Neural cell (in vitro differentiated cells): Measurements from ENCODE around the gene ZNF709. TPM values are rescaled to one million over a fixed set of nuclear protein-coding genes. Genes with fewer than 3 reads are reported as not detected.
A peak's percentile ranks its signal among the peaks of the same experiment; 100 is the strongest.

Experiments
- H2AFZ ChIP-seq: fragments of 200-600, 300-800 bp; sonication (generic), shearing (Covaris generic); 2 replicates; pipeline ENCODE4 v1.6.0; 2014; ENCODE audit warnings: low read depth, mild to moderate bottlenecking, antibody characterized with exemption, low read length, moderate library complexity
- H3F3A ChIP-seq: fragments of 200-600 bp; shearing (Covaris generic); 2 replicates; pipeline ENCODE4 v1.6.1; 2016; ENCODE audit warnings: mild to moderate bottlenecking, moderate library complexity, mixed read lengths, antibody characterized with exemption, low read length; ENCODE audit not compliant: insufficient read depth, poor library complexity, severe bottlenecking
- H3K27ac ChIP-seq: fragments of 200-600, 300-800 bp; sonication (generic), shearing (Covaris generic); 2 replicates; pipeline ENCODE4 v1.5.1; 2014; ENCODE audit warnings: mild to moderate bottlenecking, low read length, moderate library complexity
- H3K27me3 ChIP-seq: fragments of 300-800, 200-600 bp; sonication (generic), shearing (Covaris generic); 2 replicates; pipeline ENCODE4 v1.6.0; 2014; ENCODE audit warnings: mild to moderate bottlenecking, low read depth, low read length, moderate library complexity; ENCODE audit not compliant: insufficient read depth
- H3K36me3 ChIP-seq: fragments of 300-800, 200-600 bp; sonication (generic), shearing (Covaris generic); 2 replicates; pipeline ENCODE4 v1.5.1; 2014; ENCODE audit warnings: mild to moderate bottlenecking, antibody characterized with exemption, low read length, moderate library complexity; ENCODE audit not compliant: insufficient read depth
- H3K4me2 ChIP-seq: fragments of 300-800, 200-600 bp; sonication (generic), shearing (Covaris generic); 2 replicates; pipeline ENCODE4 v1.6.0; 2014; ENCODE audit warnings: mild to moderate bottlenecking, low read length
- H3K4me3 ChIP-seq: fragments of 300-800, 200-600 bp; sonication (generic), shearing (Covaris generic); 2 replicates; pipeline ENCODE4 v1.5.1; 2014; ENCODE audit warnings: mild to moderate bottlenecking, low read length, moderate library complexity
- H3K79me2 ChIP-seq: fragments of 200-600 bp; shearing (Covaris generic); replicated peaks from 2 replicates; pipeline ENCODE4 v1.6.0; 2014; ENCODE audit warnings: mild to moderate bottlenecking, low read length, moderate library complexity; ENCODE audit not compliant: insufficient read depth
- H3K9ac ChIP-seq: fragments of 300-800, 200-600 bp; sonication (generic), shearing (Covaris generic); 2 replicates; pipeline ENCODE4 v1.6.1; 2016; ENCODE audit warnings: mild to moderate bottlenecking, low read length, mixed read lengths
- H3K9me2 ChIP-seq: fragments of 200-600 bp; shearing (Covaris generic); 2 replicates; pipeline ENCODE4 v1.6.1; 2016; ENCODE audit warnings: mild to moderate bottlenecking, low read length, mixed read lengths; ENCODE audit not compliant: insufficient read depth
- H3K9me3 ChIP-seq: fragments of 200-600, 300-800 bp; sonication (generic), shearing (Covaris generic); 2 replicates; pipeline ENCODE4 v1.6.1; 2016; ENCODE audit warnings: mild to moderate bottlenecking, mixed run types, low read length, moderate library complexity, mixed read lengths
- H4K20me1 ChIP-seq: fragments of 200-600 bp; shearing (Covaris generic); 2 replicates; pipeline ENCODE4 v1.6.1; 2016; ENCODE audit warnings: mild to moderate bottlenecking, mixed run types; ENCODE audit not compliant: insufficient read depth
- CTCF ChIP-seq: fragments of 450-650 bp; IDR thresholded peaks from 2 replicates; pipeline ENCODE4 v1.5.1; 2014; ENCODE audit warnings: antibody characterized with exemption, mild to moderate bottlenecking, moderate library complexity; ENCODE audit not compliant: poor library complexity, severe bottlenecking
- EP300 ChIP-seq: fragments of 450-650 bp; conservative IDR thresholded peaks from 2 replicates; pipeline ENCODE4 v1.6.1; 2014; ENCODE audit warnings: antibody characterized with exemption, mild to moderate bottlenecking, moderate library complexity; ENCODE audit not compliant: poor library complexity, severe bottlenecking
- EZH2 ChIP-seq: fragments of 200-600, 300-800 bp; shearing (Covaris generic), sonication (generic); IDR thresholded peaks from 2 replicates; pipeline ENCODE4 v1.6.1; 2014; ENCODE audit warnings: antibody characterized with exemption, low read length, borderline replicate concordance, mild to moderate bottlenecking; ENCODE audit not compliant: insufficient read depth, poor library complexity, severe bottlenecking
- MXI1 ChIP-seq: fragments of 450-650 bp; conservative IDR thresholded peaks from 2 replicates; pipeline ENCODE4 v1.6.1; 2014; ENCODE audit warnings: antibody characterized with exemption, mild to moderate bottlenecking; ENCODE audit not compliant: poor library complexity, severe bottlenecking
- POLR2AphosphoS5 ChIP-seq: IDR thresholded peaks from 2 replicates; pipeline ENCODE4 v1.6.1; 2012
- RAD21 ChIP-seq: fragments of 450-650 bp; conservative IDR thresholded peaks from 2 replicates; pipeline ENCODE4 v1.6.1; 2014; ENCODE audit warnings: antibody characterized with exemption, mild to moderate bottlenecking, moderate library complexity
- REST ChIP-seq: IDR thresholded peaks from 2 replicates; pipeline ENCODE4 v1.6.1; 2012; ENCODE audit warnings: borderline replicate concordance
- SMC3 ChIP-seq: fragments of 450-650 bp; conservative IDR thresholded peaks from 2 replicates; pipeline ENCODE4 v1.6.1; 2014; ENCODE audit warnings: antibody characterized with exemption, mild to moderate bottlenecking, moderate library complexity; ENCODE audit not compliant: poor library complexity
- TAF1 ChIP-seq: IDR thresholded peaks from 2 replicates; pipeline ENCODE4 v1.6.1; 2012; ENCODE audit warnings: low read depth
- polyA plus RNA-seq: library from polyadenylated mRNA; depleted of rRNA; stranded (reverse); fragments of >200 nt; gene quantifications from 2 replicates; pipeline ENCODE4 v1.2.3, GENCODE V29; 2014

ZNF709 gene
- polyA plus RNA-seq, 1 donor from 2014 or later = 17.4 TPM

GRCh38 chr19:12495002-12495802 is 10.6 kb upstream of the ZNF709 start:
- Histone ChIP-seq H3K79me2 (no peaks in the 10 kb centered on the region), H2AFZ (peak overlapping the region; percentile 51), H4K20me1 (no peaks in the 10 kb centered on the region), H3K36me3 (no peaks in the 10 kb centered on the region), H3F3A (peaks cover 5% of the 10 kb centered on the region), H3K4me3 (peak overlapping the region; percentile 73), H3K9me3 (no peaks in the 10 kb centered on the region), H3K4me2 (peak overlapping the region; percentile 90), H3K27ac (peak overlapping the region; percentile 65), H3K27me3 (no peaks in the 10 kb centered on the region), H3K9me2 (no peaks in the 10 kb centered on the region), H3K9ac (peak overlapping the region; percentile 76)
- no peak for TF ChIP-seq TAF1
- peak; percentile 69 for TF ChIP-seq RAD21
- TF ChIP-seq EP300 = peak; percentile 30
- TF ChIP-seq MXI1 = peak; percentile 71
- TF ChIP-seq EZH2 = no peak
- TF ChIP-seq CTCF = peak; percentile 81
- TF ChIP-seq SMC3 = peak; percentile 74
- TF ChIP-seq REST = peak; percentile 49
- TF ChIP-seq POLR2AphosphoS5 = peak; percentile 65

- no peak for TF ChIP-seq EP300
- TF ChIP-seq POLR2AphosphoS5 = no peak
- no peak for TF ChIP-seq CTCF
- no peak for TF ChIP-seq SMC3
- no peak for TF ChIP-seq REST
- TF ChIP-seq RAD21 = no peak
- TF ChIP-seq TAF1 = no peak
- TF ChIP-seq MXI1 = no peak
- no peak for TF ChIP-seq EZH2
- Histone ChIP-seq H3K27ac (no peak overlapping the region), H3K9me3 (no peaks in the 10 kb centered on the region), H3K4me2 (no peak overlapping the region), H3K27me3 (no peaks in the 10 kb centered on the region), H3F3A (peaks cover 5% of the 10 kb centered on the region), H3K4me3 (peak overlapping the region; percentile 73), H3K9ac (peak overlapping the region; percentile 57), H4K20me1 (no peaks in the 10 kb centered on the region), H3K79me2 (no peaks in the 10 kb centered on the region), H2AFZ (no peak overlapping the region), H3K36me3 (no peaks in the 10 kb centered on the region), H3K9me2 (no peaks in the 10 kb centered on the region)
Measured at GRCh38 chr19:12494260-12494860, 9.7 kb upstream of the ZNF709 start.
